ENCODE measurements around the gene NAP1L3.

NAP1L3 gene

DNA sequence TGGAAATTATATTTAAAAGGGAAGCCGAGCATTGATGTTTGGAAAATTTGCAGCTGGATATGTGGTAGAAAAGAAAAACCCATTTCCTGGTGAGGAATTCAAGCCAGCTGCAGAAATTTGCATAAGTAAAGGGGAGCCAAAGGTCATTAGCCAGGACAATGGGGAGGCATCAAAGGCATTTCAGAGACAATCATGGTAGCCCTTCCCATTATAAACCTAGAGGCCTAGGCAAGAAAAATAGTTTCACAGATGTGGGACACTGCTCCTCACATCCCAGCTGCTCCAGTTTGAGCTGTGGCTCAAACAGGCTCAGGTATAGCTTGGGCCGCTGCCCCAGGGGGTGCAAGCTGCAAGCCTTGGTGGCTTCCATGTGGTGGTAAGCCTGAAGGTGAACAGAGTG is 35.8 kb downstream of the NAP1L3 start:
- Histone ChIP-seq H3K79me2 (ENCODE audit: insufficient read depth, low read length) (no peaks in the 10 kb centered on the region), H3K9ac (ENCODE audit: low read depth, low read length) (no peak overlapping the region), H3K36me3 (ENCODE audit: insufficient read depth, low read length) (no peaks in the 10 kb centered on the region), H3K4me3 (ENCODE audit: low read depth in 1 of 2, low read length in 2 of 2) (no peak overlapping the region), H3K27ac (ENCODE audit: low read length) (no peak overlapping the region), H3K4me2 (ENCODE audit: insufficient read depth, low read length) (no peak overlapping the region), H3K9me3 (ENCODE audit: insufficient read depth, low read length, severe bottlenecking) (no peaks in the 10 kb centered on the region), H3K4me1 (ENCODE audit: insufficient read depth, low read length) (no peaks in the 10 kb centered on the region), H3K27me3 (ENCODE audit: insufficient read depth, low read length, poor library complexity) (no peaks in the 10 kb centered on the region), H2AFZ (ENCODE audit: low read depth, low read length) (no peak overlapping the region), H4K20me1 (ENCODE audit: insufficient read depth, low read length) (no peaks in the 10 kb centered on the region)
- DNase-seq, result no peak
- no peak for TF ChIP-seq EZH2 (IDR thresholded peaks at IDR 0.05; ENCODE audit: borderline replicate concordance, low read depth, low read length, severe bottlenecking)
- TF ChIP-seq, protein P1, sequence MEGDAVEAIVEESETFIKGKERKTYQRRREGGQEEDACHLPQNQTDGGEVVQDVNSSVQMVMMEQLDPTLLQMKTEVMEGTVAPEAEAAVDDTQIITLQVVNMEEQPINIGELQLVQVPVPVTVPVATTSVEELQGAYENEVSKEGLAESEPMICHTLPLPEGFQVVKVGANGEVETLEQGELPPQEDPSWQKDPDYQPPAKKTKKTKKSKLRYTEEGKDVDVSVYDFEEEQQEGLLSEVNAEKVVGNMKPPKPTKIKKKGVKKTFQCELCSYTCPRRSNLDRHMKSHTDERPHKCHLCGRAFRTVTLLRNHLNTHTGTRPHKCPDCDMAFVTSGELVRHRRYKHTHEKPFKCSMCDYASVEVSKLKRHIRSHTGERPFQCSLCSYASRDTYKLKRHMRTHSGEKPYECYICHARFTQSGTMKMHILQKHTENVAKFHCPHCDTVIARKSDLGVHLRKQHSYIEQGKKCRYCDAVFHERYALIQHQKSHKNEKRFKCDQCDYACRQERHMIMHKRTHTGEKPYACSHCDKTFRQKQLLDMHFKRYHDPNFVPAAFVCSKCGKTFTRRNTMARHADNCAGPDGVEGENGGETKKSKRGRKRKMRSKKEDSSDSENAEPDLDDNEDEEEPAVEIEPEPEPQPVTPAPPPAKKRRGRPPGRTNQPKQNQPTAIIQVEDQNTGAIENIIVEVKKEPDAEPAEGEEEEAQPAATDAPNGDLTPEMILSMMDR (IDR thresholded peaks at IDR 0.05; ENCODE audit: borderline replicate concordance, extremely low read depth, low read length, poor library complexity, severe bottlenecking), result no peak
- no peak for ATAC-seq (ENCODE audit: insufficient read depth, low read depth)

Measured in DND-41 (cell line).